Coronary artery (tissue), 2 donors: ENCODE results near the gene DISP1.

Source experiments
- DNase-seq: peaks from one replicate; pipeline ENCODE4 v3.0.0-alpha.2; 2017; ENCODE audit warnings: low spot score
- H3K27ac ChIP-seq, 2 donors: fragments of 200-600 bp; sonication (generic); one replicate each; pipeline ENCODE4 v1.5.1; 2016 to 2019
- H3K4me3 ChIP-seq: fragments of 200-600 bp; sonication (generic); 2 replicates; pipeline ENCODE4 v1.5.1; 2016; ENCODE audit warnings: mild to moderate bottlenecking, moderate library complexity
- TF ChIP-seq, protein P1 (sequence below): fragments of 200-600 bp; sonication (generic); IDR thresholded peaks from one replicate; pipeline ENCODE4 v1.5.1; 2019; ENCODE audit warnings: antibody characterized with exemption

DISP1 gene, protein sequence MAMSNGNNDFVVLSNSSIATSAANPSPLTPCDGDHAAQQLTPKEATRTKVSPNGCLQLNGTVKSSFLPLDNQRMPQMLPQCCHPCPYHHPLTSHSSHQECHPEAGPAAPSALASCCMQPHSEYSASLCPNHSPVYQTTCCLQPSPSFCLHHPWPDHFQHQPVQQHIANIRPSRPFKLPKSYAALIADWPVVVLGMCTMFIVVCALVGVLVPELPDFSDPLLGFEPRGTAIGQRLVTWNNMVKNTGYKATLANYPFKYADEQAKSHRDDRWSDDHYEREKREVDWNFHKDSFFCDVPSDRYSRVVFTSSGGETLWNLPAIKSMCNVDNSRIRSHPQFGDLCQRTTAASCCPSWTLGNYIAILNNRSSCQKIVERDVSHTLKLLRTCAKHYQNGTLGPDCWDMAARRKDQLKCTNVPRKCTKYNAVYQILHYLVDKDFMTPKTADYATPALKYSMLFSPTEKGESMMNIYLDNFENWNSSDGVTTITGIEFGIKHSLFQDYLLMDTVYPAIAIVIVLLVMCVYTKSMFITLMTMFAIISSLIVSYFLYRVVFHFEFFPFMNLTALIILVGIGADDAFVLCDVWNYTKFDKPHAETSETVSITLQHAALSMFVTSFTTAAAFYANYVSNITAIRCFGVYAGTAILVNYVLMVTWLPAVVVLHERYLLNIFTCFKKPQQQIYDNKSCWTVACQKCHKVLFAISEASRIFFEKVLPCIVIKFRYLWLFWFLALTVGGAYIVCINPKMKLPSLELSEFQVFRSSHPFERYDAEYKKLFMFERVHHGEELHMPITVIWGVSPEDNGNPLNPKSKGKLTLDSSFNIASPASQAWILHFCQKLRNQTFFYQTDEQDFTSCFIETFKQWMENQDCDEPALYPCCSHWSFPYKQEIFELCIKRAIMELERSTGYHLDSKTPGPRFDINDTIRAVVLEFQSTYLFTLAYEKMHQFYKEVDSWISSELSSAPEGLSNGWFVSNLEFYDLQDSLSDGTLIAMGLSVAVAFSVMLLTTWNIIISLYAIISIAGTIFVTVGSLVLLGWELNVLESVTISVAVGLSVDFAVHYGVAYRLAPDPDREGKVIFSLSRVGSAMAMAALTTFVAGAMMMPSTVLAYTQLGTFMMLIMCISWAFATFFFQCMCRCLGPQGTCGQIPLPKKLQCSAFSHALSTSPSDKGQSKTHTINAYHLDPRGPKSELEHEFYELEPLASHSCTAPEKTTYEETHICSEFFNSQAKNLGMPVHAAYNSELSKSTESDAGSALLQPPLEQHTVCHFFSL (N-terminal part only)

DNA sequence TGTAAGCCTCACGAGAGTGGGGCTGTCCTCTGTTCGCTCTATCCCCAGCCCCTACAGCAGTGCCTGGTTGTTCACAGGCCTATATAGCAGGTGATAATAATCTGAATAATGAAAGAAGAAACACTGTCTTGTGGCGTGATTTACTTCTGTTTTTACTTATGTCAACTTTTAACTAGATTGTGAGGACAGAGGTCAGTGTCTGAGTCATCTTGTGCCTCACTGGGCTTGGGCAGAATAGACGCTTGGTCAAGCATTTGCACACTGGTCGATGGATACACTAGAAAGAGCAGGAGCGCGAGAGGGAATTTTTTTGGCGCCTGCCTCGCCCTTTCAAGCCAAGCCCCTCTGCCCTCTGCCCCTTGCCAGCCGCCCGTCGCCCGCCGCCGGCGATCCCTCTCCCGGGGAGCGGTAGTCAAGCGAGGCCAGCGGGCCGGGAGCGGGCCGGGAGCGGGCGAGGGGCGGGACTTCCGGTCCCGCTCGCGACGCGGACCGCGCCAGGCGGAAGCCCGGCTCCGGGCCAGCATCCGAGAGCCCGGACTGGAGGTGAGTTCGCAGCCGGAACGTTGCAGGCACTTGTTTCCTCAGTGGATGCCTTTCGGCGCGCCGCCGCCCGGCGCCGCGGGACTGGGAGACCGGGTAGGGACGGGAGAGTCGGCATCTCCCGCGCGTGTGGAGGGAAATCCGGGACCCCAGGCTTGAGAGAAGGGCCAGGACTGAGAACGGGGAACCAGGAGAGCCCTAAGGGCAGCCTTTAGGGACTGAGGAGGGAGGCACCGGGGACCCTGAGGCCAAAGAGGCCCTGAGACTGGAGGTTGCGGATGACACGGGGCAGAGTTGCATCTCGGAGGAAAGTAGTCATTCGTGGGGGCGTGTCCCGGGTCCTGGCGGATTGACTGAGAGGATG lies at the start of gene DISP1:
Gene DISP1 (plus strand): TSS at position 504 of the 904 bp plus-strand sequence. CDS start 127,785 bp downstream, outside the sequence.
- peak within 1 kb of the TSS; percentile 94 to 96 for H3K27ac ChIP-seq
- peak; percentile 90 for DNase-seq
- TF ChIP-seq, protein P1, sequence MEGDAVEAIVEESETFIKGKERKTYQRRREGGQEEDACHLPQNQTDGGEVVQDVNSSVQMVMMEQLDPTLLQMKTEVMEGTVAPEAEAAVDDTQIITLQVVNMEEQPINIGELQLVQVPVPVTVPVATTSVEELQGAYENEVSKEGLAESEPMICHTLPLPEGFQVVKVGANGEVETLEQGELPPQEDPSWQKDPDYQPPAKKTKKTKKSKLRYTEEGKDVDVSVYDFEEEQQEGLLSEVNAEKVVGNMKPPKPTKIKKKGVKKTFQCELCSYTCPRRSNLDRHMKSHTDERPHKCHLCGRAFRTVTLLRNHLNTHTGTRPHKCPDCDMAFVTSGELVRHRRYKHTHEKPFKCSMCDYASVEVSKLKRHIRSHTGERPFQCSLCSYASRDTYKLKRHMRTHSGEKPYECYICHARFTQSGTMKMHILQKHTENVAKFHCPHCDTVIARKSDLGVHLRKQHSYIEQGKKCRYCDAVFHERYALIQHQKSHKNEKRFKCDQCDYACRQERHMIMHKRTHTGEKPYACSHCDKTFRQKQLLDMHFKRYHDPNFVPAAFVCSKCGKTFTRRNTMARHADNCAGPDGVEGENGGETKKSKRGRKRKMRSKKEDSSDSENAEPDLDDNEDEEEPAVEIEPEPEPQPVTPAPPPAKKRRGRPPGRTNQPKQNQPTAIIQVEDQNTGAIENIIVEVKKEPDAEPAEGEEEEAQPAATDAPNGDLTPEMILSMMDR: no peak
- peak within 1 kb of the TSS; percentile 83 for H3K4me3 ChIP-seq

DNA sequence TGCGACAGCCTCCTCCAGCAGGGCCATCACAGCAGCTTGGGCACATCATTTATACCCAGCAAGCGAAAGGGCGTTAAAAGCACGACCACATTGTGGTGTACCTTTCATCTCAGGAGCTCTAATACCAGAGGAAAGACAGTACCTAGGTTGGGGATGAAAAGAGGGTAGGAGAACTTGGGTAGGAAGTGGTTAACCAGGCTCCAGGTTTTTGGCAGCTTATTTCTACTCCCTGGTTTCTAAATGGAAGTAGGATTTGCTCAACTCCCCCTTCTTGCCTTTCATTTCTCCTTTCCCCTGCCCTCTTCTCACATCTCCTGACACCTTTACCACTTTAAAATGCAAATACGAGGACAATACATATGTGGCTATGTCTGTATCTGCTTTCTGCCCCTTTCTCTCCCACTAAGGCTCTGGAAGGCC lies 47.7 kb upstream of the DISP1 start:
- Histone ChIP-seq H3K27ac (no peak overlapping the region), H3K4me3 (no peak overlapping the region)
- TF ChIP-seq, protein P1: no peak

DNA sequence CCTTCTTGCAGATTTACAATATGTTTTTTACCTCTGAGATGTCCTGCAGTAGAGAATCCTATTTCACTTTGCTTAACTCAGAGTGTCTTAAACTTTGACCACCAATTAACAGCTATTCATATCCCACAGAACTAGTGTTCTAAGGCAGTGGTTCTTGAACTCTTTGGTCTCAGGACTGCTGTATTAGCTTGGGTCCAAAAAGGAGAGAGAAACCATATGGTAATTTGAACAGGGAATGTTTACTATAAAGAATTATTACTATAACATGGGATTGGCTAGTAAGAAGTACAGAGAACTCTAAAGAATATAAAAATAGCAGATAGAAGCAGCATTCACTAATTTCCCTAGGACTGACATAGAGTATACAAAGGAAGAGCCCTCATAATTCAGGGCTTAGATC lies 46.2 kb upstream of the DISP1 start:
- DNase-seq: no peak
- TF ChIP-seq, protein P1: no peak
- Histone ChIP-seq H3K4me3 (no peak overlapping the region), H3K27ac (no peak overlapping the region)

More for the DNA sequence above, 47.7 kb upstream of the DISP1 start:
- DNase-seq: no peak

DNA sequence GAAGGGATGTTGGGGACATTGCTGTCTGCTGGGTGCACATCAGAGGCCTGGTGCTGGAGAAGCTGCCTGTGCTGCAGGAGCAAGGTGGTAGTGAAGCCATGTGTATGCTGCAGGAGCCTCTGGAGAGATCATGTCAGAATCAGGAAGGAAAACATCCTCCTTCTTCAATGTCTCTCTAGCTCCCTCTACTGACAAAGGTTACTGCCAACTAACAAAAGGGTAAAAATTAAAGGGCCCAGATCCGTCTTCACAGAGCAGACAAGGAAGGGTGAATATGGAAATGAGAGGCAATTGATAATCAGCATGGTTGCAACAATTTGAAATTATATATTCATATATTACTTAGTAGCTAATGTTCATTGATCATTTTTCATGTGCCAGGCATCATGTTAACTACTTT lies 45.7 kb upstream of the DISP1 start:
- H3K27ac ChIP-seq: no peak overlapping the region
- no peak for DNase-seq
- no peak overlapping the region for H3K4me3 ChIP-seq
- TF ChIP-seq, protein P1: no peak

DNA sequence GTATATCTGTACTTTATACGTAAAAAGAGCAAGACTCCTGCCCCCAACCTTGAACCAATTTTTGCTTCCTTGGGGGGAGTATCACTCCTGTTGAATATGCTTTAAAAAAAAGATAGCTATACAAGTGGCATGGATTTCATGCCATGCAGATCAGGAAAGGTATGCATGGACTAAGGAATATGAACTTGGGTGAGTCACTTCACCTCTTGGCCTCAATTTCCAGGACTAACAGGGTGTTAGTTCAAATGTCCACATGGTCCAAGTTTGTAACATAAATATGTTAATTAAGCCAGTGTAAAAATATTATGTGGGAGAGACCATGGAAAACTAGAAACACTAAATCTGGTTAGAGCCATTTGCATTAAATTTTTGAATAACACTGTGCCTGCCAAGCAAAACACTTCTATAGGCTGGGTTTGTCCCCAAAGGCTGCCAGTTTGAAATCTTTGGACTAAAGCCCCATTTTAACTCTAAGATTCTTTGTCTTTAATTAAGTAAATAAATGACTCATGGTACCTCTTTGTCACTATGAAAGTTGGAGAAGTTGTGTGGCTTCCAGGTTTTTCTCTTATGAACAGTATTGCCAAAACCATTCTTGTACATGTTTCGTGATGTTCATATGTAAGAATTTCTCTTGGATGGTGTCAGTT lies 44.7 kb upstream of the DISP1 start:
- TF ChIP-seq, protein P1: no peak
- H3K4me3 ChIP-seq: no peak overlapping the region
- no peak overlapping the region for H3K27ac ChIP-seq
- no peak for DNase-seq
